ENCODE data around the gene MET.
"Not testable (repeated sequence)": the region's sequence is repeated elsewhere in the genome, so short reads cannot be mapped to it uniquely, and the experiment has no call there.

MET gene

GRCh38 chr7:116697761-116698160, 25.8 kb downstream of the MET start:
- no peak for DNase-seq (ENCODE audit: low read depth in 3 of 3, low spot score in 1 of 3)

- no peak for DNase-seq (ENCODE audit: low read depth in 3 of 3, low spot score in 1 of 3)
Measured at GRCh38 chr7:116698396-116698795, 26.4 kb downstream of the MET start.

- no peak for DNase-seq (ENCODE audit: low read depth in 3 of 3, low spot score in 1 of 3)
Measured at GRCh38 chr7:116698930-116699721, 27.1 kb downstream of the MET start.

DNA sequence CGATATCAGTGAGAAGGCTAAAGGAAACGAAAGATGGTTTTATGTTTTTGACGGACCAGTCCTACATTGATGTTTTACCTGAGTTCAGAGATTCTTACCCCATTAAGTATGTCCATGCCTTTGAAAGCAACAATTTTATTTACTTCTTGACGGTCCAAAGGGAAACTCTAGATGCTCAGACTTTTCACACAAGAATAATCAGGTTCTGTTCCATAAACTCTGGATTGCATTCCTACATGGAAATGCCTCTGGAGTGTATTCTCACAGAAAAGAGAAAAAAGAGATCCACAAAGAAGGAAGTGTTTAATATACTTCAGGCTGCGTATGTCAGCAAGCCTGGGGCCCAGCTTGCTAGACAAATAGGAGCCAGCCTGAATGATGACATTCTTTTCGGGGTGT, 27.7 kb downstream of the MET start:
- no peak for DNase-seq (ENCODE audit: low read depth in 3 of 3, low spot score in 1 of 3)

- DNase-seq (ENCODE audit: low read depth in 3 of 3, low spot score in 1 of 3): no peak
Measured at GRCh38 chr7:116702046-116702785, 30.2 kb downstream of the MET start.

DNA sequence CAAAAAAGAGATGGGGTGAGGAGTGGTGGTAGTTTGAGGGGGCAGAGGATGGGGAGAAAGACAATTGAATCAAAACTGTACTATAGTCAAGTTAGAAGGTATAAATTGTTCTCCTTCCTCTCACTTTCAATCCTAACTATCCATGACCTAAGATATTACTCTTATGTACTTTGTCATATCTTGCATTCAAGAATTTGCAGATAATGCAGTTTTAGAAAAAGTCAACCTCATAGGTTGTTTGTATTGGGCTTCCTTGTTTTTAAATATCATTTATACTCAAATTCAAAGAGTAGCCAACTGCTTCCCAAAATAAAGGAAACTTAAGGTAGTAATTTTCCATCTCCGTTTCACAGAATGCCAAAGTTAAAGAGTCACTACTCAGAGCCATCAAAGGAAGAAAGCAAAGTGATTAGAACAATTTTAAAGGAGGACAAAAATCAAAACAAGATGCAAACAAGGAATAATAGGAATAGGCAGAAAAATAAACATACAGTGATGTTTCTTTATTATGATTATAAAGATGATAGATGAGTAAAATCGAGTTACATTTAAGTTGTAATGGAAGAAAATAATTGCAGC, 32.7 kb downstream of the MET start:
- DNase-seq (ENCODE audit: low read depth in 3 of 3, low spot score in 1 of 3): no peak

GRCh38 chr7:116705419-116705818, 33.4 kb downstream of the MET start:
- no peak for DNase-seq (ENCODE audit: low read depth in 3 of 3, low spot score in 1 of 3)

GRCh38 chr7:116706668-116707126, 34.7 kb downstream of the MET start:
- DNase-seq (ENCODE audit: low read depth in 3 of 3, low spot score in 1 of 3): no peak

- no peak for DNase-seq (ENCODE audit: low read depth in 3 of 3, low spot score in 1 of 3)
Measured at GRCh38 chr7:116707289-116707688, 35.3 kb downstream of the MET start.

DNA sequence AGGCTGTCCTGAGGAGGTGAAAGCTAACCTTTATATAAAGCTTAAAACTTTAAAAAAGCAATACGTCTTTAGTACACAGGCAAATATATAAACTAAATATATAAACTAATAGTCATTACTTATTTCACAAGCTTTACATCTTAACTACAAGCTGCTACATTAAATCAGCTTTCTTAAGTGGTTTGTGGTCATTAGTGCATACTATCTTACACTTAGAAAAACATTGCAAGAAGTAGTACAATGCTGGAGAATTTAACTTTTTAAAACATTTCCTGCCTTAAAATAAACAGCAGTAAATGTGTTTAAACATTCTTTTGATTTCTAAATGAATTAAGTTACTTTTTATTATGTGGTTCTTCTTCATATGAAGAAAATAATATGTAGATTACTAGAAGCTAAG, 36.3 kb downstream of the MET start:
- no peak for DNase-seq (ENCODE audit: low read depth in 3 of 3, low spot score in 1 of 3)

- no peak for DNase-seq (ENCODE audit: low read depth in 3 of 3, low spot score in 1 of 3)
Measured at GRCh38 chr7:116708861-116709260, 36.9 kb downstream of the MET start.

DNA sequence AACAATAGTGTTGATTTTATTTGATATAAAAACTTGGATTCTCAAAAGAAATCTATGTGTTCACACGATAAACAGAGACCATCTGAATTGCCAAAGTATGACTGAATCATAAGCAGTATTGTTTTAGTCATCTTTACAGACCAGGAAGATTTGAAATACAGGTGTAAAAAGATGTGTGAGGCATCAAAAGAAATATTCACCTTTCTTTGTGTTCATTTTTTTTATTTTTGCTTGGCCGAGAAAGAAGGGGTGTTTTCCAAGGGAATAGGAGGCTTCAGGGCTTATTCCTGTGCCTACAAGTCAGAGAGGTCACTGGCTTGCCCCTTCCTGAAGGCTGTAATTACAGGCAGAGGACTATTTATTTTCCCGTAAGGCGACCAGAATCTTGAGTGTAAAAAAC, 37.3 kb downstream of the MET start:
- DNase-seq (ENCODE audit: low read depth in 3 of 3, low spot score in 1 of 3): no peak

DNA sequence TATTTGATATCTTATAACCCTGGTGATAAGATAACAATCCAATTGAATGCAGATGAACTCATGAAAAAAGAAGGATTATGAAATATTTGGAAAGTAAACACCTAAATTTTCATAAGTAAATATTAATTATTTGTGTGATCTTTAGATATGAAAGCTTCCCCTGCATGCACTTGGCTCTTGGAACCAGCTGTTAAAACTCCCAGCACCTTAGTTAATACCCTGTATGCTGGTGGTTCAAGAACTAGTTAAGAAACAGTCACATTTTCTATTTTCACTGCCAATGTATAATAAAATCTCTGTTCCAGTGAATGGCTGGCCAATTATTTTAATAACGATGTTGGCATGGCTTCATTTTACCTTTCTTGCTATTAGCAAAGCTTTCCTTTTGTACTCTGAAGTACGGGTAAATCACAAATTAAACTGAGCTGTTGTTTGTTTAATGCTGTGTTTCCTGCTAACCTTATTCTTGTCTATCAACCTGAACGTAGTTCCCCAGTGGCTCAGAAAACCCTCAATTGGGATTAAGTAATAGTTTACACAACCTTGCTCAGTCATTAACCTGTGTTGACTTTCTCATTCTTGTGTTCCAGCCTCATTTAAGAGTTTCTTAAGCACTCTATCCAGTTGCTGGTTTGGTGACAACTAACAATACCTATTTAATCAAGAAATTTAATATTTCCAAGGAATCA, 38.9 kb downstream of the MET start:
- DNase-seq (ENCODE audit: low read depth in 3 of 3, low spot score in 1 of 3): no peak

GRCh38 chr7:116711790-116712189, 39.8 kb downstream of the MET start:
- DNase-seq (ENCODE audit: low read depth in 3 of 3, low spot score in 1 of 3): no peak

- no peak for DNase-seq (ENCODE audit: low read depth in 3 of 3, low spot score in 1 of 3)
Measured at GRCh38 chr7:116713500-116713899, 41.5 kb downstream of the MET start.

GRCh38 chr7:116713918-116714317, 41.9 kb downstream of the MET start:
- DNase-seq (ENCODE audit: low read depth in 3 of 3, low spot score in 1 of 3): no peak

DNA sequence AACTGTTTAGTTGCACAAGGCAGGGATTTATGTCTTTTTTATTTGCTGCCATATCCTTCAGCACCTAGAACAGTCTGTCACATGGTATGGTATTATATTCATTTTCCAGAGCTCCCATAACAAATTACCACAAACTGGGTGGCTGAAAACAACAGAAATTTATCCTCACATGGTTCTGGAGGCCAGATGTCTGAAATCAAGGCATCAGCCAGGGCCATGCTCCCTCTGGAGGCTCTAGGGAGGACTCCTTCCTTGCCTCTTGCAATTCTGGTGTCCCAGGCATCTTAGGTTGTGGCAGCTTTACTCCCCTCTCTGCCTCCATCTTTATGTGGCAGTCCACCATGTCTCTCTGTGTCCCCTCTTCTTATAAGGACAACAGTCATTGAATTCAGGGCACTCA, 43.1 kb downstream of the MET start:
- no peak for DNase-seq (ENCODE audit: low read depth in 3 of 3, low spot score in 1 of 3)

DNA sequence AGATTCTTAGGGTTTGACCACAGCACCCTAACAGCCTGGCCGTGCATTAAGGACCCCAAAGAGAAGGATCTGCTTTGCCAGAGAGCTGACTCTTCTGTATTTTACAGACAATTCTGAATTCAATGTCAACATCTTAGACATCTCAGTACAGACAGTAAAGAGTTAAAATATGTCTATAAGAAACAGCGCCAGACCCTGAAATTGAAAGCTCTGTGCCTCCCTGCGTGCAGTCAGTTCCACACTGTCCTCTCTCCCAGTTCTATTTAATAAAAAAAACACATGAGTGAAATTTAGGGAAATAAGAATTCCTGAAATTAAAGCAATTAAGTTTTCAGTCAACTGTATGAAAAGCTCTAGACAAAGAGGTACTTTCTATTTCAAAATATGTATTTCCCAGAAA, 45.1 kb downstream of the MET start:
- no peak for DNase-seq (ENCODE audit: low read depth in 3 of 3, low spot score in 1 of 3)

DNA sequence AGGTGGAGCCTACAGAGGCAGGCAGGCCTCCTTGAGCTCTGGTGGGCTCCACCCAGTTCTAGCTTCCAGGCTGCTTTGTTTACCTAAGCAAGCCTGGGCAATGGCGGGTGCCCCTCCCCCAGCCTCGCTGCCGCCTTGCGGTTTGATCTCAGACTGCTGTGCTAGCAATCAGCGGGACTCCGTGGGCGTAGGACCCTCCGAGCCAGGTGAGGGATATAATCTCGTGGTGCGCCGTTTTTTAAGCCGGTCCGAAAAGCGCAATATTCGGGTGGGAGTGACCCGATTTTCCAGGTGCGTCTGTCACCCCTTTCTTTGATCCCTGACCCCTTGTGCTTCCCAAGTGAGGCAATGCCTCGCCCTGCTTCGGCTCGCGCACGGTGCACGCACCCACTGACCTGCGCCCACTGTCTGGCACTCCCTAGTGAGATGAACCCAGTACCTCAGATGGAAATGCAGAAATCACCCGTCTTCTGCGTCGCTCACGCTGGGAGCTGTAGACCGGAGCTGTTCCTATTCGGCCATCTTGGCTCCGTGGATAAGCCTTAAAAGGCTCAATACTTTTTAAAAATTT, 52.0 kb downstream of the MET start:
- DNase-seq (ENCODE audit: low read depth in 3 of 3, low spot score in 1 of 3): not testable (repeated sequence)

GRCh38 chr7:116724560-116725231, 52.7 kb downstream of the MET start:
- DNase-seq (ENCODE audit: low read depth in 3 of 3, low spot score in 1 of 3): no peak

- no peak for DNase-seq (ENCODE audit: low read depth in 3 of 3, low spot score in 1 of 3)
Measured at GRCh38 chr7:116726149-116726548, 54.2 kb downstream of the MET start.

Measured in stimulated activated CD4-positive, alpha-beta T cell treated with anti-CD3 and anti-CD28 coated beads, TNF-alpha, amount 100 ng/mL, for 1 hour (primary cell).